A673 (cell line): Measurements from ENCODE around the gene B4GALNT3. TPM values are rescaled to one million over a fixed set of nuclear protein-coding genes. Genes with fewer than 3 reads are reported as not detected.

Source experiments
- BruUV-seq: library from RNA; stranded (reverse); fragments of 400-500 nt; replicated peaks from 2 replicates; lab custom pipeline; 2021; lab: Mats Ljungman, UMichigan
- CTCF ChIA-PET: fragments of 300-600 bp; sonication (Branson Sonifier 250); formaldehyde crosslinking; loops from one replicate; lab custom pipeline; 2022; ENCODE audit warnings: antibody characterized with exemption; lab: Charles Lee
- POLR2A ChIA-PET: fragments of 300-600 bp; sonication (Branson Sonifier 250); formaldehyde crosslinking; loops from one replicate; lab custom pipeline; 2022; ENCODE audit warnings: antibody characterized with exemption; ENCODE audit not compliant: low non-redundant PET; lab: Charles Lee
- DNase-seq: peaks from one replicate; pipeline ENCODE4 v3.0.0-alpha.2; 2015; ENCODE audit warnings: low spot score
- H3K27ac ChIP-seq: fragments of 200-600 bp; sonication (generic); 2 replicates; pipeline ENCODE4 v1.5.1; 2016; ENCODE audit warnings: mixed run types, low read depth, mild to moderate bottlenecking, mixed read lengths, antibody characterized with exemption, low read length; ENCODE audit not compliant: poor library complexity, severe bottlenecking
- H3K27me3 ChIP-seq: fragments of 200-600 bp; sonication (generic); replicated peaks from 2 replicates; pipeline ENCODE4 v1.6.1; 2017; ENCODE audit warnings: mixed run types, low read depth, mild to moderate bottlenecking, mixed read lengths, antibody characterized with exemption, low read length; ENCODE audit not compliant: insufficient read depth, poor library complexity
- H3K36me3 ChIP-seq: fragments of 200-600 bp; sonication (generic); 2 replicates; pipeline ENCODE4 v1.6.1; 2016; ENCODE audit warnings: mixed run types, mild to moderate bottlenecking, mixed read lengths, antibody characterized with exemption, low read length; ENCODE audit not compliant: insufficient read depth, poor library complexity, severe bottlenecking
- H3K4me1 ChIP-seq: fragments of 200-600 bp; sonication (generic); 2 replicates; pipeline ENCODE4 v1.6.1; 2017; ENCODE audit warnings: mixed run types, mild to moderate bottlenecking, mixed read lengths, antibody characterized with exemption, low read length; ENCODE audit not compliant: insufficient read depth, poor library complexity, severe bottlenecking
- H3K4me3 ChIP-seq: fragments of 200-600 bp; sonication (generic); 2 replicates; pipeline ENCODE4 v1.5.1; 2016; ENCODE audit warnings: low read depth, mixed run types, mild to moderate bottlenecking, mixed read lengths, low read length; ENCODE audit not compliant: poor library complexity, severe bottlenecking
- H3K9me3 ChIP-seq: fragments of 200-600 bp; sonication (generic); 2 replicates; pipeline ENCODE4 v1.6.1; 2016; ENCODE audit warnings: mixed run types, low read depth, mild to moderate bottlenecking, mixed read lengths, antibody characterized with exemption, low read length; ENCODE audit not compliant: poor library complexity, severe bottlenecking
- EZH2 ChIP-seq: fragments of 200-600 bp; sonication (generic); IDR thresholded peaks from 2 replicates; pipeline ENCODE4 v1.6.1; 2017; ENCODE audit warnings: borderline replicate concordance, low read depth, mild to moderate bottlenecking, mixed read lengths, antibody characterized with exemption, low read length; ENCODE audit not compliant: poor library complexity, severe bottlenecking
- intact Hi-C: fragments of 100-400 bp; cut with micrococcal nuclease; formaldehyde crosslinking; loops from one replicate; pipeline ENCODE4 v1.10.0; 2022; ENCODE audit not compliant: unreplicated experiment
- total RNA-seq: library from RNA; stranded (reverse); gene quantifications from 2 replicates; pipeline ENCODE4 v1.2.3, GENCODE V29; 2021
- TF ChIP-seq, protein P1 (sequence below): fragments of 300-800, 200-600 bp; sonication (generic); conservative IDR thresholded peaks from 2 replicates; pipeline ENCODE4 v1.5.1; 2017; ENCODE audit warnings: low read depth, mild to moderate bottlenecking, antibody characterized with exemption, low read length, moderate library complexity, mixed read lengths

Gene B4GALNT3
- total RNA-seq, 1 experiment from 2014 or later = 19.4 TPM

DNA sequence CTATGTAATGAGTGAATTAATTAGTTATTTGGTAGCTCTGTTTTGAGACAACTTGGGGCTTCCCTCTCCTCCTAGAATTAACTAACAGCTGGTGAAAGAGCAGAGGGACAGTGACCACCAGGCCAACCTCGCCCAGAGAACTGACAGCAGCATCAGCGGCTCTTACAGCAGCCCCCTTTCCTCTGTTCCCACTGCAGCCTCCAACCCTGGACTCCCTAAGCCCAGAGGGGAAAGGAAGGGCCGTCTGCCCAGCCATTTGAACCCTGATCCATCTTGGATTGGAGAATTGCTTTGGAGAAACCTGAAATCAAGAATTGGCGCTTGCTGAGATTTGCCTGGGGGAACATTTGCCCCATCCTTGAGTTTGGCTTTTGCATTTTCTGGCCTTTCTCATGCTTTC, 45.5 kb downstream of the B4GALNT3 start:
- TF ChIP-seq EZH2 = no peak
- TF ChIP-seq, protein P1, sequence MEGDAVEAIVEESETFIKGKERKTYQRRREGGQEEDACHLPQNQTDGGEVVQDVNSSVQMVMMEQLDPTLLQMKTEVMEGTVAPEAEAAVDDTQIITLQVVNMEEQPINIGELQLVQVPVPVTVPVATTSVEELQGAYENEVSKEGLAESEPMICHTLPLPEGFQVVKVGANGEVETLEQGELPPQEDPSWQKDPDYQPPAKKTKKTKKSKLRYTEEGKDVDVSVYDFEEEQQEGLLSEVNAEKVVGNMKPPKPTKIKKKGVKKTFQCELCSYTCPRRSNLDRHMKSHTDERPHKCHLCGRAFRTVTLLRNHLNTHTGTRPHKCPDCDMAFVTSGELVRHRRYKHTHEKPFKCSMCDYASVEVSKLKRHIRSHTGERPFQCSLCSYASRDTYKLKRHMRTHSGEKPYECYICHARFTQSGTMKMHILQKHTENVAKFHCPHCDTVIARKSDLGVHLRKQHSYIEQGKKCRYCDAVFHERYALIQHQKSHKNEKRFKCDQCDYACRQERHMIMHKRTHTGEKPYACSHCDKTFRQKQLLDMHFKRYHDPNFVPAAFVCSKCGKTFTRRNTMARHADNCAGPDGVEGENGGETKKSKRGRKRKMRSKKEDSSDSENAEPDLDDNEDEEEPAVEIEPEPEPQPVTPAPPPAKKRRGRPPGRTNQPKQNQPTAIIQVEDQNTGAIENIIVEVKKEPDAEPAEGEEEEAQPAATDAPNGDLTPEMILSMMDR = no peak

DNA sequence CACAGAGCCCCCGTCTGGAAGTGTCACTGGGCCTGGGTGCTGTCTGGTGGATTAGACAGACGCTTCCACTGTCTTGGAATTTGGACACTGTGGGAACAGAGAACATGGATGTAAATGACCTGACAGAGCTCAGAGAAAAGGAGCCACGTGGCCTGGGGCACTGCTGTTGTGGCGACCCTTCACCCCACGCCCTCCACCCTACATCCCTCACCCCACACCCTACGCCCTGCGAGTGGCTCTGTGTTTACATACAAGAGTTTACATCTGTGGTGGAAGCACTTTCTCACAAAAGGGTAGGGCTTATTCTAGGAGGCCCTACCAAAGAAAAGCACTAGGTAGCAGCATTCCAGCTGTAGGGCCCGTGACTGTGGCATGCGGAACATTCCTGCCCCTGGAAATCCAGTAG, 47.7 kb downstream of the B4GALNT3 start:
- Histone ChIP-seq H3K4me3 (no peak overlapping the region), H3K36me3 (no peaks in the 10 kb centered on the region), H3K27me3 (no peaks in the 10 kb centered on the region), H3K9me3 (no peaks in the 10 kb centered on the region), H3K27ac (no peak overlapping the region), H3K4me1 (peaks cover 27% of the 10 kb centered on the region)
- POLR2A ChIA-PET = no interaction called here
- TF ChIP-seq, protein P1 = no peak
- TF ChIP-seq EZH2 = no peak
- no peak for DNase-seq
- intact Hi-C loops = no loop called here
- no TSS peak for BruUV-seq
- CTCF ChIA-PET = no interaction called here

More for the DNA sequence above, 45.5 kb downstream of the B4GALNT3 start:
- peaks cover 31% of the 10 kb centered on the region for H3K4me1 ChIP-seq
- no TSS peak for BruUV-seq
- H3K36me3 ChIP-seq = no peaks in the 10 kb centered on the region
- CTCF ChIA-PET = no interaction called here
- no peak overlapping the region for H3K4me3 ChIP-seq
- POLR2A ChIA-PET = no interaction called here
- intact Hi-C loops = no loop called here
- DNase-seq = no peak
- H3K27me3 ChIP-seq = no peaks in the 10 kb centered on the region
- H3K9me3 ChIP-seq = no peaks in the 10 kb centered on the region
- no peak overlapping the region for H3K27ac ChIP-seq

DNA sequence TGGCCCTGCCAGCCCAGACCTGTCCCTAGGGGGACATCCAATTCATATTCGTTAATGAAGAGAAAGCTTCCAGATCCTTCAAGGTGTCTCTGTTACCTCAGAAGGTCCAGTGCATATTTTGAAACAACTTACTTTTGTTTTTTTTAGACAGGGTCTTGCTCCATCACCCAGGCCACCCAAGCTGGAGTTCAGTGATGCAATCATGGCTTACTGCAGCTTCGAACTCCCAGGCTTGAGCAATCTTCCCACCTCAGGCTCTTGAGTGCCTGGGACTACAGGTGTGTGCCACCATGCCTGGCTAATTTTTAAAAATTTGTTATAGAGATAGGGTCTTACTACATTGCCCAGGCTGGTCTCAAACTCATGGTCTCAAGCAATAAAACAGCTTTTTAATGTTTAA, 48.4 kb downstream of the B4GALNT3 start:
- intact Hi-C loops = no loop called here

More for the DNA sequence above, 48.4 kb downstream of the B4GALNT3 start:
- Histone ChIP-seq H3K4me3 (no peak overlapping the region), H3K9me3 (no peaks in the 10 kb centered on the region), H3K27ac (no peak overlapping the region), H3K36me3 (no peaks in the 10 kb centered on the region), H3K4me1 (peaks cover 21% of the 10 kb centered on the region), H3K27me3 (no peaks in the 10 kb centered on the region)
- ChIA-PET POLR2A (no interaction called here), CTCF (no interaction called here)
- BruUV-seq = no TSS peak
- TF ChIP-seq EZH2 = no peak
- TF ChIP-seq, protein P1 = no peak
- no peak for DNase-seq
